Ovary (tissue), 9 donors: ENCODE data around the gene SUPT20H. TPM values are rescaled to one million over a fixed set of nuclear protein-coding genes. Genes with fewer than 3 reads are reported as not detected.

Source experiments
- DNase-seq, 5 donors: peaks; one replicate each; pipeline ENCODE4 v3.0.0-alpha.2; 2019 to 2020
- H3K27ac ChIP-seq, 2 donors: fragments of 200-600 bp; one replicate each; pipeline versions ENCODE4 v1.5.1 to v1.8.0; 2019 to 2022
- H3K27me3 ChIP-seq: fragments of 200-600 bp; one replicate; pipeline ENCODE4 v1.8.0; 2022
- H3K36me3 ChIP-seq: fragments of 200-600 bp; sonication (generic); one replicate; pipeline ENCODE4 v1.5.1; 2019
- H3K4me1 ChIP-seq: one replicate; pipeline ENCODE4 v1.8.1; 2013; ENCODE audit warnings: mild to moderate bottlenecking, moderate library complexity; ENCODE audit not compliant: insufficient read depth
- H3K4me3 ChIP-seq: fragments of 200-600 bp; sonication (generic); one replicate; pipeline ENCODE4 v1.5.1; 2017
- H3K9me3 ChIP-seq, 2 donors: fragments of 200-600 bp in 1 of 2; sonication (generic) in 1 of 2; one replicate each; pipeline versions ENCODE4 v1.5.1 to v1.8.1; 2013 to 2019; ENCODE audit warnings: mild to moderate bottlenecking in 1 of 2, moderate library complexity in 1 of 2
- CTCF ChIP-seq, 3 donors: fragments of 450-650 bp in 2 of 3; fragments of 200-600 bp in 1 of 3; IDR thresholded peaks; one replicate each; pipeline versions ENCODE4 v1.5.1 to v1.8.0; 2016 to 2022; ENCODE audit warnings: antibody characterized with exemption in 3 of 3, mild to moderate bottlenecking in 1 of 3
- EP300 ChIP-seq: sonication (generic); formaldehyde crosslinking; IDR thresholded peaks from one replicate; pipeline ENCODE4 v1.6.1; 2017; ENCODE audit warnings: antibody characterized with exemption
- POLR2A ChIP-seq: fragments of 450-650 bp; IDR thresholded peaks from one replicate; pipeline ENCODE4 v1.6.1; 2017; ENCODE audit warnings: antibody characterized with exemption, mild to moderate bottlenecking, moderate library complexity
- WGBS, 3 donors: extraction: QIAGEN DNeasy Blood & Tissue Kit in 1 of 3; methylation state at CpG; one replicate each; pipeline versions ENCODE4 v1.1.5 to v1.1.7; 2013 to 2017; 5-methylcytosine and 5-hydroxymethylcytosine counted together
- intact Hi-C, 4 donors: fragments of 100-400 bp; cut with DNase I; formaldehyde crosslinking; loops; one replicate each; pipeline versions ENCODE4 v1.11.0 to v1.15.1; 2022 to 2023
- polyA plus RNA-seq, 2 donors: library from polyadenylated mRNA; stranded (reverse); fragments of 200-250 nt in 1 of 2; fragments of 350-450 nt in 1 of 2; fragmentation: Illumina TruSeq in 1 of 2; extraction: RNeasy Lipid Tissue Mini Kit (QIAGEN cat#74804) in 1 of 2; gene quantifications; one replicate each; pipeline ENCODE4 v1.2.3, GENCODE V29; 2013 to 2014
- total RNA-seq, 7 donors: library from RNA; depleted of rRNA in 2 of 7; stranded (reverse); fragments of >200 nt in 2 of 7; fragmentation: NEBNext Ultra II Directional in 3 of 7; extraction: Animal tissue kit (Norgen Biotek cat#: 25700) in 3 of 7; gene quantifications; one replicate each; pipeline versions ENCODE4 v1.1.0 to v1.2.4, GENCODE V29; 2016 to 2023
- donor health status: DM: no; HTN: no; CAD: no; lungs with moderate emphysema.
- donor health status: DM: no; HTN: no; CAD: no.
- donor health status: Bipolar disorder and iron deficiency.
- donor health status: DM: yes; HTN: yes; CAD: no.
- donor health status: DM: no; HTN: no; CAD: no.
- donor health status: DM: yes; HTN: yes; CAD: no.

Gene SUPT20H
- total and polyA plus RNA-seq, 9 donors = 31.7 to 108 (median 50.9) TPM

GRCh38 chr13:37097076-37097475 lies 37.6 kb upstream of the SUPT20H start:
- Histone ChIP-seq H3K27me3 (no peaks in the 10 kb centered on the region), H3K36me3 (no peaks in the 10 kb centered on the region), H3K4me1 (no peaks in the 10 kb centered on the region), H3K4me3 (no peak overlapping the region), H3K27ac (no peak overlapping the region), H3K9me3 (no peaks in the 10 kb centered on the region)
- 50 to 69% (median 65%) methylated on average over 4 of the region's 4 CpGs for WGBS, 3 donors
- DNase-seq = no peak
- TF ChIP-seq POLR2A = no peak
- no peak for TF ChIP-seq EP300
- no peak for TF ChIP-seq CTCF (IDR thresholded peaks at IDR 0.05)
- intact Hi-C loops = no loop called here

DNA sequence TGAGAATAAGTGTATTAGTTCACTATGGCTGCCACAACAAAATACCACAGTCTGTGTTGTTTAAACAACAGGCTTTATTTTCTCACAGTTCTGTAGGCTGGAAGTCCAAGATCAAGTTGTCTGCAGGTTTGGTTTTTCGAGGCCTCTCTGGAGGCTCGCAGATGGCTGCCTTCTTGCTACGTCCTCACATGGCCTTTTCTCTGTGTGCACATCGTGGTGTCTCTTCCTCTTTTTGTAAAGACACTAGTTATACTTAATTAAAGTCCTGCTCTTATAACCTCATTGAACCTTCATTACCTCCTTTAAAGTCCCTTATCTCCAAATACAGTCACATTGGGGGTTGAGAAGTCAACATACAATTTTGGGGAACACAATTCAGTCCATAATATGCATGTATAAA lies 35.4 kb upstream of the SUPT20H start:
- Histone ChIP-seq H3K4me3 (no peak overlapping the region), H3K27me3 (no peaks in the 10 kb centered on the region), H3K9me3 (no peaks in the 10 kb centered on the region), H3K36me3 (no peaks in the 10 kb centered on the region), H3K4me1 (no peaks in the 10 kb centered on the region), H3K27ac (no peak overlapping the region)
- intact Hi-C loops = no loop called here
- no peak for DNase-seq
- 92 to 96% (median 95%) methylated on average over 4 of the region's 4 CpGs for WGBS, 3 donors
- no peak for TF ChIP-seq CTCF (IDR thresholded peaks at IDR 0.05)
- no peak for TF ChIP-seq EP300
- TF ChIP-seq POLR2A = no peak

- no peaks in the 10 kb centered on the region for H3K27me3 ChIP-seq
- intact Hi-C loops = no loop called here
- no peak for TF ChIP-seq CTCF (IDR thresholded peaks at IDR 0.05)
- TF ChIP-seq EP300 = no peak
- TF ChIP-seq POLR2A = no peak
- no peak overlapping the region for H3K4me3 ChIP-seq
- no peaks in the 10 kb centered on the region for H3K9me3 ChIP-seq
- H3K27ac ChIP-seq = no peak overlapping the region
- no peak for DNase-seq
- H3K4me1 ChIP-seq = no peaks in the 10 kb centered on the region
- 40 to 53% (median 42%) methylated on average over 3 of the region's 3 CpGs for WGBS, 3 donors
- H3K36me3 ChIP-seq = no peaks in the 10 kb centered on the region
Observed at GRCh38 chr13:37094099-37094498, 34.6 kb upstream of the SUPT20H start.

- 84 to 95% (median 92%) methylated on average over 1 of the region's 1 CpG for WGBS, 3 donors
- intact Hi-C loops = no loop called here
- Histone ChIP-seq H3K27me3 (no peaks in the 10 kb centered on the region), H3K36me3 (no peaks in the 10 kb centered on the region), H3K27ac (no peak overlapping the region), H3K4me1 (no peaks in the 10 kb centered on the region), H3K4me3 (no peak overlapping the region), H3K9me3 (no peaks in the 10 kb centered on the region)
- TF ChIP-seq POLR2A = no peak
- no peak for DNase-seq
Observed at GRCh38 chr13:37091835-37092234, 32.3 kb upstream of the SUPT20H start.

GRCh38 chr13:37090912-37091311 lies 31.4 kb upstream of the SUPT20H start:
- no peak for DNase-seq
- no peaks in the 10 kb centered on the region for H3K9me3 ChIP-seq
- H3K4me1 ChIP-seq = no peaks in the 10 kb centered on the region
- TF ChIP-seq POLR2A = no peak
- no peak for TF ChIP-seq CTCF (IDR thresholded peaks at IDR 0.05)
- no peak for TF ChIP-seq EP300
- intact Hi-C loops = no loop called here
- no peak overlapping the region for H3K4me3 ChIP-seq
- H3K36me3 ChIP-seq = no peaks in the 10 kb centered on the region
- no peaks in the 10 kb centered on the region for H3K27me3 ChIP-seq
- WGBS, 3 donors = 87 to 94% (median 87%) methylated on average over 2 of the region's 2 CpGs
- H3K27ac ChIP-seq = no peak overlapping the region
